T47D (cell line): ENCODE measurements around the gene JCAD.
"Not testable (repeated sequence)": the region's sequence is repeated elsewhere in the genome, so short reads cannot be mapped to it uniquely, and the experiment has no call there.

Source experiments
- DNase-seq, 2 experiments: peaks; one replicate each; pipeline versions ENCODE4 v3.0.0 to v3.0.0-alpha.2; 2011 to 2012; ENCODE audit warnings: low read depth in 1 of 2, low spot score in 1 of 2
- JUND ChIP-seq: IDR thresholded peaks from 2 replicates; pipeline ENCODE4 v1.6.1; 2012; ENCODE audit warnings: low read depth
- in situ Hi-C: cut with HindIII; loops from 2 replicates; pipeline ENCODE4 v1.10.0; 2016; ENCODE audit warnings: low sequenced_read_pairs, low pct_unique_long_range_greater_than_20kb

Gene JCAD, protein sequence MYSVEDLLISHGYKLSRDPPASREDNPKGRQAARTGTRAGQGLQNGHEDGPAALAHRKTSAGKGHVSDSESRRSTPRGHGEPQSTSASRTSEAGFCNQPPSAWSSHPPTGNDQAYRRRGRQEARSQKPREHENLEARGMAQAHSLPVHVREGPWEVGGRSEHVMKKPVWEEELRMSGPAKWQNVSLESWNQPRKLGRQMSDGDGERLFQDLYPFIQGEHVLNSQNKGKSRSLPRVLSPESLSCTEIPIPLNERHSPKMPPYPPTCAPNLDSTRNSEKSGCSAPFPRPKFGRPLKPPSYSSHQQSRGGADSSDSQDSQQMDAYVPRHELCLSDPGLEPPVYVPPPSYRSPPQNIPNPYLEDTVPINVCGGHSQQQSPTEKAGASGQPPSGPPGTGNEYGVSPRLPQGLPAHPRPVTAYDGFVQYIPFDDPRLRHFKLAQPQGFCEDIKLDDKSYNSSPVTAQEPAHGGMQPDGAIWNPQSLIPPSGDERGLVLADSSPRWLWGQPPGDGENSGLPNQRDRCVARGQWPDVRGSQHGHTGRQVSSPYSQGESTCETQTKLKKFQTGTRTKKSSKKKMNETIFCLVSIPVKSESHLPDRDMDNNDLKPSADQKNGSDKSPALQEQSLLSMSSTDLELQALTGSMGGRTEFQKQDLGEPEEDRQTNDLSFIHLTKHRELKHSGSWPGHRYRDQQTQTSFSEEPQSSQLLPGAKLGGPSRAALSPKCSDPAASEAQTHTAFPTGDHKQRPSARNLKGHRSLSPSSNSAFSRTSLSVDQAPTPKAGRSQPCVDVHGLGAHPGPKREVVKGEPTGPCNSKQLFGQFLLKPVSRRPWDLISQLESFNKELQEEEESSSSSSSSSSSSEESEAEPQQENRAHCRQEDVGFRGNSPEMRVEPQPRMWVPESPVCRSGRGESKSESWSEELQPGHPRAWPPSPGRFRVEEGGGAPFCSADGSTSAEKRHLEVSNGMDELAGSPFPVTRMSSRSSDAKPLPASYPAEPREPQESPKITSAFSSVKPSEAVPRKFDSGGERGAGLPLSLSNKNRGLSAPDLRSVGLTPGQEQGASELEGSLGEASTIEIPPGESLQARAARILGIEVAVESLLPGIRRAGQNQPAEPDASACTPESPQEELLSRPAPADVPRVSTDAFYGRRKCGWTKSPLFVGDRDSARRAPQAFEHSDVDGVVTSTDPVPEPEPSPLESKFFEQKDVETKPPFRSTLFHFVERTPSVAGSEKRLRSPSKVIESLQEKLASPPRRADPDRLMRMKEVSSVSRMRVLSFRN (N-terminal part only)

DNA sequence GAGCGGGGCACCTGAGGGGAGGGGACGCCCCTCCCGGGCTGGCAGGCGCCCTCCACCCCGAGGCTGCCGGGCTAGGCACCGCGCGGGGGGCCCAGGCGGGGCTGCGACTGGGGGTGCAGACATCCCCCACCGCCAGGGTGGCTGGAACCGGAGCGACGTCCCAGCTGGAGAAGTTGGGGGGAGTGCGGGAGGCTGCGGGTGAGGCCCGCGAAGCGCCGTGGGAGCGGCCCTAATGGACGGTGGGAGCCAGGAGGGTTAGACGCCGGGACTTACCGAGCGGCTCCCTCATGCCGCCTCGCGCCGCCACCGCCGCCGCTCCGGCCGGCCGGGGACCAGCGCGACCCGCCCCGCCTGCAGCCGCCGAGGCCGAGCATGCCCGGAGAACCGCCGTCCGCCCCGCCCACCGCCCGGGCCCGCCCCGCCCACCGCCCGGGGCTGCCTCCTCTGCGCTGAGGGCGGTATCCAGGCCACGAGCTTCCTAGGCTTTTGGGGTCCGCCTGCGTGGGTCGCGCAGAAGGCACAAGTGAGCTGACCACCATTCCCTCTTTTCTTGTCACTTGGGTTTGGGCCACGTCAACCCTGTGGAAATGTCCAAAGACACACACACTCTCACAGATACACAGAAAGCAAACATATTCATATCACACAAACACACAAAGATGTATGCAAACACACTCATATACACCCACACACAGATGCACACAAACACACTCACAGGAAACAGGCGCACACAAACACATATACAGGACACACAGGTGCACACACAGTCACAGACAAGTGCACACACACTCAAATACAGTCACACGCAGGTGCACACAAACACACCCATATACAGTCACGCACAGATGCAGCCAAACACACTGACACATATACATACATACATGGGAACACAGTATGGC, at the start of gene JCAD:
Gene JCAD (minus strand): TSS at position 378 of the 899 bp plus-strand sequence. CDS start 11,774 bp downstream, outside the sequence.
- peak; percentile 24 to 33 for DNase-seq
- TF ChIP-seq JUND = no peak
- in situ Hi-C loops = no loop called here

DNA sequence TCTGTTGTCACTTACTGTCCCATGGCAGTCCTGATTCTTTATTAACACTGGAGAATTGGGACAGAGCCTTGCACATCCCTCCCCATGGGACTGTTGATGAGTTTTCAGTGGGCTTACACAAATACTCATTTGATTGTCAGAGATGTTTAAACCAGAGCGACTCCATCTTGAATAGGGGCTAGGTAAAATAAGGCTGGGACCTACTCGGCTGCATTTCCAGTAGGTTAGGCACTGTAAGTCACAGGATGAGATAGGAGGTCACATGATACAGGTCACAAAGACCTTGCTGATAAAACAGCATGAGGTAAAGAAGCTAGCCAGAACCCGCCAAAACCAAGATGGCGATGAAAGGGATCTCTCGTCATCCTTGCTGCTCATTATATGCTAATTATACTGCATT, 47.6 kb upstream of the JCAD start:
- TF ChIP-seq JUND = no peak
- in situ Hi-C loops = no loop called here
- DNase-seq = no peak

DNA sequence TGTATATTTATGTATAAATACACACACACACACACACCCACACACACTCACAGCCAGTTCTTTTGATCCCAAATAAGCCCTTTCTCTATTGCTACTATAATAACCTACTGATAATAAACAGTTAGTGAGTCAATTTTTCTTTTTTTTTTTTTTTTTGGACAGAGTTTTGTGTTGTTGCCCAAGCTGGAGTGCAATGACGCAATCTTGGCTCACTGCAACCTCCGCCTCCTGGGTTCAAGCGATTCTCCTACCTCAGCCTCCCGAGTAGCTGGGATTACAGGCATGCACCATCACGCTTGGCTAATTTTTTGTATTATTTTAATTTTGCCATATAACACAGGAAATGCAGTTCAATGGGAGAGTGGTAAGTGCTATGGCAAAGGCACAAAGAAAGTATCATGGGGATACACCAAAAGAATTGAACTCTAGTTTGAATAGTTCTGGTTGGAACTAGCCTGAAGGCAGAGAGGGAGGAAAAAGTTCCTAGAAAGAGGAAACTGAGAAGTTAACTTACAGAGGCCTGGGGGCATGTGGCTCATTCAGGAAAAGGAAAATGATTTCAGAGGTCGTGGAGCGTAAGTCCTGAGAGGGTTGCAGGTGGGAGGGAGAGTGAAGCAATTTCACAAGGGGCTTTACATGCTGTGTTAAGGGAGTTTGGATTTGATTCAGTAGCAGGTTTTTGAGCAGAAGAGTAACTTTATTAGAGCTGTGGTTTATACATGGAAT, 44.4 kb upstream of the JCAD start:
- in situ Hi-C loops = no loop called here
- no peak for TF ChIP-seq JUND
- DNase-seq = no peak

DNA sequence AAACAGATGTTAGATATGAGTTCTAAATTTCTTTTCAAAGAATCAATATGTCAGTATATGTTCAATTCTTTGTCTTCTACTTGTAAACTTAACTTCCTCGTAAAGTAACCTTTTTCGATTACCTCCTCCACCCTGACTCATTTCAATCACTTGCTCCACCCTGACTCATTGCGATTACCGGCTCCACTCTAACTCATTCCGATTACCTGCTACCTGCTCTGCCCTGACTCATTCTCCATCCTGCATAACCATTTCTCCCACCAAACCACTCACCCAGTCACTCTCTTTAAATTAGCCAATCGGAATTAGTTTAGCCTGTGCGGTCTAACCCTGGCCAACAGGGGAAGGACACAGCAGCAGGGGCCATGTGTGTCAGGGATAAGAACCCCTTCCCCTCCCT, 40.3 kb upstream of the JCAD start:
- DNase-seq, in situ Hi-C loops: not testable (repeated sequence)

DNA sequence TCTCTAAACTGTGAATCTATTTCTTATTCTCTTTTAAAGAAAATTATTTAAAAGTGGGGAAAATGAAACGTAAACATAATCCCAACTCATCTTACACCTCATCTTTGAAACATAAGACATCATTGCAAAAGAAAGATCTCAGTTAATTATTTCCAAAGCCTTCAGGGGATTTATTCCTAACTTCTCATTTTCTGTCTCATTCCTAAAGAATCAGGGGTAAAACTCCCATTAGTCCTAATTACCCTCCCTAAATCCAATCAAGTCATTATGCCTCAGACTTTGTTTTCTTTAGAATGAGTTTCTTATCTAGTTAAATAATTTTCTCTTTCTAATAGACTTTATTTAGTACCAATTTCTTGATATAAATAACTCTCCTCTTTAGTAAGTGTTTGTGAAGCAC, 39.7 kb upstream of the JCAD start:
- no peak for TF ChIP-seq JUND
- DNase-seq = no peak
- in situ Hi-C loops = no loop called here

DNA sequence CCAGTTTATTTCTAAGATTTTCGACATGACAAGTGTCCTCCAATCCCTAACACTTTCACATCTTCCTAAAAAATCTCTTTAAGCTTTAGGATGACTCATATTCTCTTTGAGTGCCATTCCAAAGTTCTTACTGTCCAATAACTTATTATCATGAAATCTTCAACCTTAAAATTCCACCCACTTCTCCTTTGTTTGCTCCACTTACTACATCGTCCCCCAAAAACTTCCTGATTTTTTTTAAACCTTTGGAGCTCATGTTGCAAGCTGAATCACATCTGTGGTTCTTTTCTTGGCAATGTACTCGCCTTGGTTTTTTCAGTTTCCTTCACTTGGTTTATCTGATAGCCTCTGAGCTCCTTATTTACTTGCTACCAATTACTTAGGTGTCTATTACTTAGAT, 39.2 kb upstream of the JCAD start:
- no peak for TF ChIP-seq JUND
- DNase-seq = no peak
- in situ Hi-C loops = no loop called here

DNA sequence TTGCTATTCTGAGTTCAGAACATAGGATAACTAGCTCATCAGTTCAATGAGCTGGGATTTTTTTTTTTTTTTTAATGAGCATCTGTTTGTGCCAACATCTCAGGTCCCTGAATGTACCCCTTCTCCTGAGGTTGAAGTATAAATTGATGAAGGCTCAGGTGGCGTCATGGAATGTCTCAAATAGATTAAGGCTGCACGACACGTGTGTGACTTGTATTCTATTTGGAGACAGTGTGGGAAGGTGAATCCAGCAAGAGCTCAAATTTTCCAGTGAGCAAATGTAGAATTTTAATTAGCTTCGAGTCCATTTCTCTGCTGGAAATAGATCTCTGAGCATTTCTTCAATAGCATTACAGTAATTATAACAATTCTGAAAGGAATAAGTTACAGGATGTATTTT, 37.2 kb upstream of the JCAD start:
- TF ChIP-seq JUND = no peak
- DNase-seq = no peak
- in situ Hi-C loops = no loop called here

DNA sequence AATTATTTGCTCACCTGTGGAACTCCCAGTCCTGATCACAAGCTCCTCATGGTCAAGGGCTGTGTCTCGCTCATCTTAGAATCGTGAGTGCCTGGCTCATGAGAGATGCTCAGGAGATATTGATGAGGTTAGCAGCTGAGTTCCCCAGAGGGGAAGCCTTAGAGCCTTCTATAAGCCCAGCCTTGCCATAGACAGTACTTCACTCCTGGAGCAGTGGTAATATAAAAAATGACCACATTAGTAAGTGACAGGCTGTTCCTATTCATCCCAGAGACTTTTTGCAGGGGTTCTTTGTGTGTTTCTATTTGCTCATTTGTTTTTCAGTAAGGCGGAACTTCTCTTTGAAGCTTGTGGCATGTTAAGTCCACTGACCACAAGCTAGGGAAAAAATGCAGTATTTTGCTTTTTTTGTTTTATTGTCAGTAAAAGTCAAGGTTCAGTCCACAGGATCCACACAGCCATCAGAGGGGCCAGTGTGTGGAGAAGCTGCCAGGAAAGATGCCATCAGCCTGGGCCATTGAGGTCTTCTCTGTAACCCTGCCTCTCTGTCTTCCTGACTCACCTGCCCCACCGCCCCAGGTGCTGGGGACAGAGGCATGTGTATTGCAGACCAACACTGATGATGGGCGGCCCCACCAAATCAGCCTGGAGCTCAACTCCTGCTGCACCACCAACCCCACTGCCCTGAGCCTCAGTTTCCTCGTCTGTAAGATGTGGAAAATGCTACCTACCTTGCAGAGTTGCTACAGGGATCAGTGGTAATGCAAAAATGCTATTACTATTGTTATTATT, 36.4 kb upstream of the JCAD start:
- in situ Hi-C loops = no loop called here
- no peak for DNase-seq
- TF ChIP-seq JUND = no peak

DNA sequence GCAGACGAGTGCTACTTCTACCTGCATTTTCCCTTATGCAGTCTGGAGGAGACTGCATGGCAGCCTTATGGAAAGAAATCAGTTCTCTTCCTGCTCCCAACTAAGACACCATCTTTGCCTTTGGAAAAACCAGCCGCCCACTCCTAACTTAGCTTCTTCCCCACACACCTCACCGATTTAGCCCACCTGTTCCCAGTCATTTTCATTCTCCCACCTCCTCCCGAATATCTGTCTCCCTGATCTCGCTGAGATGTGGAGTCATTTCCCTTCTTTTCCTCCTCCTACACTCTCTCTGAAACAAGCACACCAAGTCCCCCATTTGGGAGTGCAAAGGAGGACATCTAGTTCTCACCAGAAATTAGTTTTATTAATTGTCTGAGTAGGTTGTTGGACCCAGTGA, 35.2 kb upstream of the JCAD start:
- in situ Hi-C loops = no loop called here
- no peak for DNase-seq
- no peak for TF ChIP-seq JUND

DNA sequence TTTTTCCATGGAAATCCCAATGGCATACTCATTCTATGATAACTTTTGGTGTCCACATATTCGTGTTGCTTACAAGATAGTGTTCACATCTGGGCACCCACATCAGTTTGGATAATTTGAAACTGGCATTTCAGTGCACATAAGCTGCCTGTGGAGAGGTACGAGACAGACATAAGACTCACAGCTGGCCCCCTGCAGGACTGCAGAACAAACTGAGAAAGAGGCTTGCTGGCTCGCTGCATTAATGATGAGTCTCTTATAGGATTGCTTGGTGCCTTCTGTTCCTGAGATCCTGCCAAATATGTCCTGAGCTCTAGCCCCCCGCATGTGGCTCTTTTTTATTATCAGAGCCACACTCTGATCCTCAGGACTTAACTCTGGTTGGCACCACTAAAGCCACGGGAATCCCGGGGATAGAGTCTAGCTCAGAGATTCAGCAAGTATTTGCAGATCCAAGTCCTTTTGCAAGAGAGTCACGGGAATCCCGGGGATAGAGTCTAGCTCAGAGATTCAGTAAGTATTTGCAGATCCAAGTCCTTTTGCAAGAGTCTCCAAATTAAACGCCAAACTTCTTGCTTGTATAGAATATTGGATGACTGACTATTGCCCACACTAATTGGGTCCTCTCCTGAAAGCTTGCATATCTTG, 34.0 kb upstream of the JCAD start:
- in situ Hi-C loops = no loop called here
- no peak for TF ChIP-seq JUND
- DNase-seq = no peak
